Measurements from ENCODE around the gene NFYA.

The NFYA gene

GRCh38 chr6:41056768-41057490, 15.8 kb upstream of the NFYA start:
- TF ChIP-seq, protein P1, sequence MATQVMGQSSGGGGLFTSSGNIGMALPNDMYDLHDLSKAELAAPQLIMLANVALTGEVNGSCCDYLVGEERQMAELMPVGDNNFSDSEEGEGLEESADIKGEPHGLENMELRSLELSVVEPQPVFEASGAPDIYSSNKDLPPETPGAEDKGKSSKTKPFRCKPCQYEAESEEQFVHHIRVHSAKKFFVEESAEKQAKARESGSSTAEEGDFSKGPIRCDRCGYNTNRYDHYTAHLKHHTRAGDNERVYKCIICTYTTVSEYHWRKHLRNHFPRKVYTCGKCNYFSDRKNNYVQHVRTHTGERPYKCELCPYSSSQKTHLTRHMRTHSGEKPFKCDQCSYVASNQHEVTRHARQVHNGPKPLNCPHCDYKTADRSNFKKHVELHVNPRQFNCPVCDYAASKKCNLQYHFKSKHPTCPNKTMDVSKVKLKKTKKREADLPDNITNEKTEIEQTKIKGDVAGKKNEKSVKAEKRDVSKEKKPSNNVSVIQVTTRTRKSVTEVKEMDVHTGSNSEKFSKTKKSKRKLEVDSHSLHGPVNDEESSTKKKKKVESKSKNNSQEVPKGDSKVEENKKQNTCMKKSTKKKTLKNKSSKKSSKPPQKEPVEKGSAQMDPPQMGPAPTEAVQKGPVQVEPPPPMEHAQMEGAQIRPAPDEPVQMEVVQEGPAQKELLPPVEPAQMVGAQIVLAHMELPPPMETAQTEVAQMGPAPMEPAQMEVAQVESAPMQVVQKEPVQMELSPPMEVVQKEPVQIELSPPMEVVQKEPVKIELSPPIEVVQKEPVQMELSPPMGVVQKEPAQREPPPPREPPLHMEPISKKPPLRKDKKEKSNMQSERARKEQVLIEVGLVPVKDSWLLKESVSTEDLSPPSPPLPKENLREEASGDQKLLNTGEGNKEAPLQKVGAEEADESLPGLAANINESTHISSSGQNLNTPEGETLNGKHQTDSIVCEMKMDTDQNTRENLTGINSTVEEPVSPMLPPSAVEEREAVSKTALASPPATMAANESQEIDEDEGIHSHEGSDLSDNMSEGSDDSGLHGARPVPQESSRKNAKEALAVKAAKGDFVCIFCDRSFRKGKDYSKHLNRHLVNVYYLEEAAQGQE (IDR thresholded peaks at IDR 0.05; ENCODE audit: low read depth), result no peak
- TF ChIP-seq TEAD4 (IDR thresholded peaks at IDR 0.05) (no peak), YY1 (IDR thresholded peaks at IDR 0.05; ENCODE audit: low read depth) (no peak), RAD21 (IDR thresholded peaks at IDR 0.05; ENCODE audit: low read depth) (no peak), CREB1 (IDR thresholded peaks at IDR 0.05; ENCODE audit: low read depth) (no peak), TCF12 (IDR thresholded peaks at IDR 0.05; ENCODE audit: low read depth) (no peak), FOXM1 (IDR thresholded peaks at IDR 0.05; ENCODE audit: borderline replicate concordance, low read depth) (no peak), EGR1 (IDR thresholded peaks at IDR 0.05) (no peak), NFIC (IDR thresholded peaks at IDR 0.05) (no peak)
- TF ChIP-seq, protein P2, sequence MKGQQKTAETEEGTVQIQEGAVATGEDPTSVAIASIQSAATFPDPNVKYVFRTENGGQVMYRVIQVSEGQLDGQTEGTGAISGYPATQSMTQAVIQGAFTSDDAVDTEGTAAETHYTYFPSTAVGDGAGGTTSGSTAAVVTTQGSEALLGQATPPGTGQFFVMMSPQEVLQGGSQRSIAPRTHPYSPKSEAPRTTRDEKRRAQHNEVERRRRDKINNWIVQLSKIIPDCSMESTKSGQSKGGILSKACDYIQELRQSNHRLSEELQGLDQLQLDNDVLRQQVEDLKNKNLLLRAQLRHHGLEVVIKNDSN (IDR thresholded peaks at IDR 0.05), result no peak
- TF ChIP-seq, protein P3, sequence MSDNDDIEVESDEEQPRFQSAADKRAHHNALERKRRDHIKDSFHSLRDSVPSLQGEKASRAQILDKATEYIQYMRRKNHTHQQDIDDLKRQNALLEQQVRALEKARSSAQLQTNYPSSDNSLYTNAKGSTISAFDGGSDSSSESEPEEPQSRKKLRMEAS (IDR thresholded peaks at IDR 0.05), result no peak

- no peak for TF ChIP-seq RAD21 (IDR thresholded peaks at IDR 0.05; ENCODE audit: low read depth)
These were observed 14.0 kb upstream of the NFYA start for GRCh38 chr6:41058783-41059181.

DNA sequence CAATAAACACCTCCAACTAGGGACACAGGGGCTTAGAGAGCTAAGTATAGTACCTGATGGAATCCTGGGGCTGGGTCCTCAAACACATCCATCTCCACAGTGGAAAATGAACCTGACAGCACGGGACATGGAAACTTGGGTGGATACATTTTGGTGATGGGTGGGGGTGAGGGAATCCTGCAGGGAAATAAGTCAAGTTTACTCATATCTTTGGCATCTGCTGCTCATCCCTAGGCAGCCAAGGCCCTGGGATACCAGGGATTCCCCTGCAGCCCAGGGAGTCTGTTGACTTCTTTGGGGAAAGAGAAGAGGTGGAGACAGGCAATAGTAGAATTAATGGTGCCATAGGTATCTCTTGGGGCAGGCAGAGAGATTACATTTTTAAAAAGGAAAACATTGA, 13.2 kb upstream of the NFYA start:
- TF ChIP-seq TAF1 (IDR thresholded peaks at IDR 0.05; ENCODE audit: low read depth) (no peak), TEAD4 (IDR thresholded peaks at IDR 0.05) (no peak), TCF12 (IDR thresholded peaks at IDR 0.05; ENCODE audit: low read depth) (no peak), ZBTB7A (IDR thresholded peaks at IDR 0.05; ENCODE audit: low read depth) (no peak), NFIC (IDR thresholded peaks at IDR 0.05) (no peak), CREB1 (IDR thresholded peaks at IDR 0.05; ENCODE audit: low read depth) (no peak), EGR1 (IDR thresholded peaks at IDR 0.05) (no peak), RAD21 (IDR thresholded peaks at IDR 0.05; ENCODE audit: low read depth) (no peak), YY1 (IDR thresholded peaks at IDR 0.05; ENCODE audit: low read depth) (no peak)
- TF ChIP-seq, protein P3 (IDR thresholded peaks at IDR 0.05), result no peak
- TF ChIP-seq, protein P2 (IDR thresholded peaks at IDR 0.05), result no peak

- TF ChIP-seq FOXM1 (IDR thresholded peaks at IDR 0.05; ENCODE audit: borderline replicate concordance, low read depth) (no peak), RAD21 (IDR thresholded peaks at IDR 0.05; ENCODE audit: low read depth) (no peak), TEAD4 (IDR thresholded peaks at IDR 0.05) (no peak), EGR1 (IDR thresholded peaks at IDR 0.05) (no peak), TCF12 (IDR thresholded peaks at IDR 0.05; ENCODE audit: low read depth) (no peak)
These were observed 11.5 kb upstream of the NFYA start for GRCh38 chr6:41061196-41061726.

DNA sequence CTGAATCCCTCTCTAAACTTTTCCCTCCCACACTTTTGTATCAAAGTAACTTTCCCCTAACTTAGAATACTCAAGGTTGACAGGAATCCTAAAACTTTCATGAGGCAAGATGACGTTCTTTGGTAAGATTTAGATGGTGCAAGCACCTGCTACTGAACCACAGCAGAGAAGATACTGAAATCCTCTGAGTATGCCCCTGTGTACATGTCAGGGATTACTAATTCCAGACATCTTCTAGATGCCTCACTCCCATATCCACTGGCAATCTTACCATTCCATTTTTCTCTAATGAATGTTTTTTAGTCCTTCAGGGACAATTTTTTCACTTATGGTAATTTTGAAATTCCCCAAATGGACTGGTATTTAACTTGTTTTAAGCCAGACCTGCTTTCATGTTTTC, 10.7 kb upstream of the NFYA start:
- TF ChIP-seq EGR1 (IDR thresholded peaks at IDR 0.05) (no peak), TCF12 (IDR thresholded peaks at IDR 0.05; ENCODE audit: low read depth) (no peak), NFIC (IDR thresholded peaks at IDR 0.05) (no peak), ZBTB7A (IDR thresholded peaks at IDR 0.05; ENCODE audit: low read depth) (no peak), CEBPB (IDR thresholded peaks at IDR 0.05) (no peak), EP300 (IDR thresholded peaks at IDR 0.05; ENCODE audit: borderline replicate concordance) (no peak), TEAD4 (IDR thresholded peaks at IDR 0.05) (no peak), RAD21 (IDR thresholded peaks at IDR 0.05; ENCODE audit: low read depth) (no peak), TAF1 (IDR thresholded peaks at IDR 0.05; ENCODE audit: low read depth) (no peak), CREB1 (IDR thresholded peaks at IDR 0.05; ENCODE audit: low read depth) (no peak), FOXM1 (IDR thresholded peaks at IDR 0.05; ENCODE audit: borderline replicate concordance, low read depth) (no peak), YY1 (IDR thresholded peaks at IDR 0.05; ENCODE audit: low read depth) (no peak)
- TF ChIP-seq, protein P1 (IDR thresholded peaks at IDR 0.05; ENCODE audit: low read depth), result no peak
- TF ChIP-seq, protein P2 (IDR thresholded peaks at IDR 0.05), result no peak
- TF ChIP-seq, protein P3 (IDR thresholded peaks at IDR 0.05), result no peak
